ENCODE data around the gene LMBRD2. TPM values are rescaled to one million over a fixed set of nuclear protein-coding genes. Genes with fewer than 3 reads are reported as not detected.

The LMBRD2 gene
- total RNA-seq, 2 donors from 2014 or later, result 12.7 to 17.5 TPM

- no peaks in the 10 kb centered on the region for H3K27me3 ChIP-seq
- no peak for TF ChIP-seq CTCF (IDR thresholded peaks at IDR 0.05)
- H3K9me3 ChIP-seq, result no peaks in the 10 kb centered on the region
- DNase-seq, result no peak
- no peaks in the 10 kb centered on the region for H3K36me3 ChIP-seq
- H3K27ac ChIP-seq, result no peak overlapping the region
- no peak overlapping the region for H3K9ac ChIP-seq (ENCODE audit: low read depth in 2 of 2, low read length in 2 of 2)
- intact Hi-C loops (cut with DNase I), result no loop called here
- no peaks in the 10 kb centered on the region for H3K4me1 ChIP-seq
- H3K4me3 ChIP-seq, result no peak overlapping the region
These were observed 22.9 kb downstream of the LMBRD2 start for GRCh38 chr5:36128795-36129194.

GRCh38 chr5:36125868-36126267 lies 25.8 kb downstream of the LMBRD2 start:
- no peak for TF ChIP-seq CTCF (IDR thresholded peaks at IDR 0.05)
- intact Hi-C loops (cut with DNase I), result no loop called here
- no peak for DNase-seq

GRCh38 chr5:36111238-36111637 lies 40.4 kb downstream of the LMBRD2 start:
- Histone ChIP-seq H3K27me3 (no peaks in the 10 kb centered on the region), H3K27ac (no peak overlapping the region), H3K4me1 (no peaks in the 10 kb centered on the region), H3K36me3 (no peaks in the 10 kb centered on the region), H3K4me3 (no peak overlapping the region), H3K9ac (ENCODE audit: low read depth in 2 of 2, low read length in 2 of 2) (no peak overlapping the region), H3K9me3 (no peaks in the 10 kb centered on the region)
- DNase-seq, result no peak
- intact Hi-C loops (cut with DNase I), result no loop called here
- TF ChIP-seq CTCF (IDR thresholded peaks at IDR 0.05), result no peak

More at GRCh38 chr5:36125868-36126267, 25.8 kb downstream of the LMBRD2 start:
- no peak overlapping the region for H3K27ac ChIP-seq
- no peak overlapping the region for H3K4me3 ChIP-seq
- H3K27me3 ChIP-seq, result no peaks in the 10 kb centered on the region
- no peaks in the 10 kb centered on the region for H3K4me1 ChIP-seq
- H3K9ac ChIP-seq (ENCODE audit: low read depth in 2 of 2, low read length in 2 of 2), result no peak overlapping the region
- no peaks in the 10 kb centered on the region for H3K36me3 ChIP-seq
- H3K9me3 ChIP-seq, result no peaks in the 10 kb centered on the region

GRCh38 chr5:36108758-36109460 lies 42.8 kb downstream of the LMBRD2 start:
- no peaks in the 10 kb centered on the region for H3K36me3 ChIP-seq

GRCh38 chr5:36105819-36106218 lies 45.9 kb downstream of the LMBRD2 start:
- no peak overlapping the region for H3K27ac ChIP-seq
- H3K36me3 ChIP-seq, result no peaks in the 10 kb centered on the region
- no peaks in the 10 kb centered on the region for H3K27me3 ChIP-seq
- no peak for DNase-seq
- no peak for TF ChIP-seq CTCF (IDR thresholded peaks at IDR 0.05)
- H3K9ac ChIP-seq (ENCODE audit: low read depth in 2 of 2, low read length in 2 of 2), result no peak overlapping the region
- intact Hi-C loops (cut with DNase I), result no loop called here
- H3K4me1 ChIP-seq, result no peaks in the 10 kb centered on the region
- H3K9me3 ChIP-seq, result no peaks in the 10 kb centered on the region
- H3K4me3 ChIP-seq, result no peak overlapping the region

More at GRCh38 chr5:36108758-36109460, 42.8 kb downstream of the LMBRD2 start:
- H3K27me3 ChIP-seq, result no peaks in the 10 kb centered on the region
- no peak overlapping the region for H3K9ac ChIP-seq (ENCODE audit: low read depth in 2 of 2, low read length in 2 of 2)
- H3K4me1 ChIP-seq, result no peaks in the 10 kb centered on the region
- TF ChIP-seq CTCF (IDR thresholded peaks at IDR 0.05), result no peak
- no peaks in the 10 kb centered on the region for H3K9me3 ChIP-seq
- H3K27ac ChIP-seq, result no peak overlapping the region
- no peak overlapping the region for H3K4me3 ChIP-seq
- intact Hi-C loops (cut with DNase I), result no loop called here
- DNase-seq, result no peak
